K562 (cell line): ENCODE data around the gene TIPIN. TPM values are rescaled to one million over a fixed set of nuclear protein-coding genes. Genes with fewer than 3 reads are reported as not detected.

Experiments
- CBFA2T2 ChIP-seq: fragments of 450-650 bp; conservative IDR thresholded peaks from 2 replicates; pipeline ENCODE4 v1.6.1; 2017; ENCODE audit warnings: mild to moderate bottlenecking
- CBX3 ChIP-seq, 2 experiments: IDR thresholded peaks; 1 replicate in 1 of 2; 2 replicates in 1 of 2; pipeline ENCODE4 v1.6.1; 2012; ENCODE audit warnings: inconsistent platforms in 2 of 2, low read length in 2 of 2, borderline replicate concordance in 1 of 2, control low read depth in 1 of 2
- LARP7 ChIP-seq: fragments of 450-650 bp; IDR thresholded peaks from 2 replicates; pipeline ENCODE4 v1.6.1; 2016
- MEF2D ChIP-seq: conservative IDR thresholded peaks from 2 replicates; pipeline ENCODE4 v1.6.1; 2016; ENCODE audit warnings: low read depth, missing genetic modification characterization, missing compliant biosample characterization
- NBN ChIP-seq: fragments of 450-650 bp; IDR thresholded peaks from 2 replicates; pipeline ENCODE4 v1.6.1; 2016; ENCODE audit warnings: low read depth, mild to moderate bottlenecking
- PYGO2 ChIP-seq: fragments of 450-650 bp; IDR thresholded peaks from 2 replicates; pipeline ENCODE4 v1.6.1; 2016; ENCODE audit warnings: mild to moderate bottlenecking, missing genetic modification characterization, moderate library complexity, missing compliant biosample characterization
- RERE ChIP-seq: sonication (generic); formaldehyde crosslinking; IDR thresholded peaks from 2 replicates; pipeline ENCODE4 v1.8.0; 2023; ENCODE audit warnings: missing genetic modification reagents, mild to moderate bottlenecking, borderline replicate concordance
- SAP30 ChIP-seq: fragments of 200-600 bp; sonication (generic); IDR thresholded peaks from 2 replicates; pipeline ENCODE4 v1.6.1; 2012; ENCODE audit warnings: borderline replicate concordance, low read depth, mild to moderate bottlenecking, moderate library complexity, low read length, control low read depth, inconsistent platforms; ENCODE audit not compliant: insufficient read depth, poor library complexity, severe bottlenecking
- SREBF2 ChIP-seq: sonication (generic); formaldehyde crosslinking; IDR thresholded peaks from 2 replicates; pipeline ENCODE4 v1.4.0; 2020; ENCODE audit warnings: mild to moderate bottlenecking, missing genetic modification reagents
- TSC22D4 ChIP-seq: fragments of 450-650 bp; IDR thresholded peaks from 2 replicates; pipeline ENCODE4 v1.6.1; 2016; ENCODE audit warnings: missing genetic modification characterization, missing biosample characterization, control low read depth
- ZNF184 ChIP-seq: sonication (generic); formaldehyde crosslinking; IDR thresholded peaks from 2 replicates; pipeline ENCODE4 v1.5.0; 2020; ENCODE audit warnings: missing genetic modification reagents
- ZNF316 ChIP-seq: fragments of 450-650 bp; IDR thresholded peaks from 2 replicates; pipeline ENCODE4 v1.6.1; 2016
- ZNF354B ChIP-seq: fragments of 250-450 bp; sonication (Bioruptor Pico); IDR thresholded peaks from 2 replicates; pipeline ENCODE4 v1.4.0; 2020
- ZZZ3 ChIP-seq: fragments of 450-650 bp; IDR thresholded peaks from 2 replicates; pipeline ENCODE4 v1.6.1; 2016; ENCODE audit warnings: antibody characterized with exemption, mild to moderate bottlenecking, moderate library complexity
- polyA plus RNA-seq, 8 experiments: library from polyadenylated mRNA; depleted of rRNA in 4 of 8; stranded (reverse) in 5 of 8; unstranded in 3 of 8; fragments of >200 nt; fragmentation: Nextera tagmentation in 2 of 8; fragmentation: Illumina TruSeq in 1 of 8; extraction: Ambion mirVana in 2 of 8; extraction: Trizol in 1 of 8; gene quantifications; 2 replicates each; pipeline versions ENCODE4 v1.2.1 to v1.2.3, GENCODE V29; 2011 to 2014; ENCODE audit warnings: inconsistent platforms in 1 of 8, missing spikeins in 1 of 8
- total RNA-seq, 7 experiments: library from RNA; depleted of rRNA in 6 of 7; stranded (reverse); fragments of >200 nt in 6 of 7; fragmentation: Illumina TruSeq in 2 of 7; extraction: Trizol in 2 of 7; gene quantifications; 2 replicates each; pipeline versions ENCODE4 v1.2.1 to v1.2.3, GENCODE V29; 2011 to 2021; ENCODE audit warnings: low replicate concordance in 1 of 7
- TF ChIP-seq, protein P1 (sequence below): fragments of 450-650 bp; formaldehyde crosslinking; IDR thresholded peaks from 2 replicates; pipeline ENCODE4 v1.4.0; 2022; ENCODE audit warnings: mild to moderate bottlenecking, moderate library complexity
- TF ChIP-seq, protein P2 (sequence below), 2 experiments: fragments of 450-650 bp; conservative IDR thresholded peaks; 2 replicates each; pipeline ENCODE4 v1.6.1; 2017; ENCODE audit warnings: mild to moderate bottlenecking in 2 of 2, moderate library complexity in 2 of 2

Gene TIPIN
- total and polyA plus RNA-seq, 9 of the 15 experiments (the other 6 are each of a cell fraction or from before 2014, with no cell fraction given) = 22.9 to 61.4 (median 42.0) TPM

DNA sequence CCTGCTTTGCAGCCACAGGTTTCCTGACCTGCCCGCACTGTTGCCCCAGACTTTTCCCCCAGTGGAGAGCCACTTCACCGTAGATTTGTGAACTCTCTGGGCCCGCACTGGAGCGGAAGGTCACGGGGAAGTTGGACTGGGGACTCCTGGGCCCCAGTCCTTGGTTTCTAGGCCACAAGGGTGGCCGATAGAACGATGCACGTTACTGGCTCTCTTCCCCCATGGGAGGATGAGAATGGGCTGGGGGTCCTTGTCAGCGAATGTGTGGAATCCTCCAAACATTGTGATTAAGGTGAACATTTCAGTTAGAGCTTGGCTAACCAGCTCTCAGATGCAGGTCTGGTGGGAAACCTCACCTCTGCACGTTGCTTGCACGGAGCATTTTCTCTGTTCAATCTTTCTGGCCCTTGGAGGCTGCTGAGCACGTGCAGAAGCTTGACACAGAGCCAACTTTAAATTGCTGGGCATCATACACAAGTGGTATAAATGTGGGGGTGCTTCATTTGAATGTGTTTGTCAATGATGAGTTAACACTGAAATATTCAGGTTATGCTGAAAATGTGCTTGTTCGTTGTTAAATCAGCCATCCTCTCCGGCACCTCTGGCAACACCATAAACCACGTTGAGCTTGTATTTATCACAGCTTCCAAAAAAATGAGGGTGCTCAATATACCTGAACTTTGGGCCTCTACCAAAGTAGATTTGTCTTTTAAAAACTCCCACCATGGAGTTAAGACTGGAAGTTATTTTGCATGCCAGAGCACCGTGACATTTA, 62.1 kb downstream of the TIPIN start (continued):
- TF ChIP-seq MEF2D (no peak), RERE (CRISPR knock-in tag) (no peak), ZZZ3 (0 out of 2 replicates have a peak, but pooled peaks have one; percentile 49), PYGO2 (no peak), NBN (0 out of 2 replicates have a peak, but pooled peaks have one; percentile 20), CBX3 (IDR thresholded peaks at IDR 0.05; ENCODE audit: borderline replicate concordance in 1 of 2, low read length in 2 of 2) (0 out of 3 replicates have a peak, but pooled peaks of 1 of the 2 experiments have one; percentile 38), ZNF316 (no peak), SAP30 (peak; percentile 51), ZNF354B (CRISPR knock-in tag) (no peak), TSC22D4 (tag) (no peak), CBFA2T2 (no peak), ZNF184 (CRISPR knock-in tag) (no peak), SREBF2 (CRISPR knock-in tag) (0 out of 2 replicates have a peak, but pooled peaks have one; percentile 38), LARP7 (no peak)
- TF ChIP-seq, protein P1, sequence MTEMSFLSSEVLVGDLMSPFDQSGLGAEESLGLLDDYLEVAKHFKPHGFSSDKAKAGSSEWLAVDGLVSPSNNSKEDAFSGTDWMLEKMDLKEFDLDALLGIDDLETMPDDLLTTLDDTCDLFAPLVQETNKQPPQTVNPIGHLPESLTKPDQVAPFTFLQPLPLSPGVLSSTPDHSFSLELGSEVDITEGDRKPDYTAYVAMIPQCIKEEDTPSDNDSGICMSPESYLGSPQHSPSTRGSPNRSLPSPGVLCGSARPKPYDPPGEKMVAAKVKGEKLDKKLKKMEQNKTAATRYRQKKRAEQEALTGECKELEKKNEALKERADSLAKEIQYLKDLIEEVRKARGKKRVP = 0 out of 2 replicates have a peak, but pooled peaks have one; percentile 1
- TF ChIP-seq, protein P2, sequence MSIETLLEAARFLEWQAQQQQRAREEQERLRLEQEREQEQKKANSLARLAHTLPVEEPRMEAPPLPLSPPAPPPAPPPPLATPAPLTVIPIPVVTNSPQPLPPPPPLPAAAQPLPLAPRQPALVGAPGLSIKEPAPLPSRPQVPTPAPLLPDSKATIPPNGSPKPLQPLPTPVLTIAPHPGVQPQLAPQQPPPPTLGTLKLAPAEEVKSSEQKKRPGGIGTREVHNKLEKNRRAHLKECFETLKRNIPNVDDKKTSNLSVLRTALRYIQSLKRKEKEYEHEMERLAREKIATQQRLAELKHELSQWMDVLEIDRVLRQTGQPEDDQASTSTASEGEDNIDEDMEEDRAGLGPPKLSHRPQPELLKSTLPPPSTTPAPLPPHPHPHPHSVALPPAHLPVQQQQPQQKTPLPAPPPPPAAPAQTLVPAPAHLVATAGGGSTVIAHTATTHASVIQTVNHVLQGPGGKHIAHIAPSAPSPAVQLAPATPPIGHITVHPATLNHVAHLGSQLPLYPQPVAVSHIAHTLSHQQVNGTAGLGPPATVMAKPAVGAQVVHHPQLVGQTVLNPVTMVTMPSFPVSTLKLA (conservative IDR thresholded peaks at IDR 0.05) = peak; percentile 44 to 71; a peak in 3 of 4 replicates
